Measurements from ENCODE around the gene DCXR.

DNA sequence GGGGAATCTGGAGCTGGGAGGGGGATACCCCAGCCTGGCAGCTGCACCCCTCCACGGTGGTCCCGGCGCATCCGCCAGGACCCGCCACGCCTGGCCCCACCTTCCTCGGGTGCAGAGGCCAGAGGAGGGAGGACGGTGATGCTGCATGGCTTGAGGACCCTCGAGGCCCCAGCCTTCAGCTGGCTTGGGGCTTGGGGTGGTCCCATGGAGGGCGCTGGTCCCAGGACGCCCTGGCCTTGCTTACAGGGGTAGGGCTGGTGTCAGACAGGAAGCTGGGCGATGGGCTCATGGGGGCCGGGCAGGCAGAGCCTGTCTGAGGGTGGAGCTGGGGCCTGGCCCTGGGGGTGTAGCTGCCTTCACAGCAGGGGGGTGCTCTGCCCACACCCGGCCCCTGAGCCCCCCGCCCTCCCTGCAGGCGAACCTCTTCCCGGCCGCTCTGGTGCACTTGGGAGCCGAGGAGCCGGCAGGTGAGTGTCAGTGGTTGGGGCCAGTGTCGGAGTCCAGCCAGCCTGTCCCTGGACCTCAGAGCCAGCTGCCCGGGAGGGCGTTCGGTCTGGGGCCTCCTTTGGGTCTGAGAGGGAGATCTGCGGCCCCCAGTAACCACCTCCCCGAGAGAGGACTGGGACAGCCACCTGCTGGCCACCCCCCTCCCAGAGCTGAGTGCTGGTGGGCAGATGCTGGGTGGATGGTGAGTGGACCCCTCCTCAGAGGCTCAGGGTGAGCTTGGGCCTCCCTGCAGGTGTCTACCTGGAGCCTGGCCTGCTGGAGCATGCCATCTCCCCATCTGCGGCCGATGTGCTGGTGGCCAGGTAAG is 21.2 kb downstream of the DCXR start:
- TF ChIP-seq, protein P1, sequence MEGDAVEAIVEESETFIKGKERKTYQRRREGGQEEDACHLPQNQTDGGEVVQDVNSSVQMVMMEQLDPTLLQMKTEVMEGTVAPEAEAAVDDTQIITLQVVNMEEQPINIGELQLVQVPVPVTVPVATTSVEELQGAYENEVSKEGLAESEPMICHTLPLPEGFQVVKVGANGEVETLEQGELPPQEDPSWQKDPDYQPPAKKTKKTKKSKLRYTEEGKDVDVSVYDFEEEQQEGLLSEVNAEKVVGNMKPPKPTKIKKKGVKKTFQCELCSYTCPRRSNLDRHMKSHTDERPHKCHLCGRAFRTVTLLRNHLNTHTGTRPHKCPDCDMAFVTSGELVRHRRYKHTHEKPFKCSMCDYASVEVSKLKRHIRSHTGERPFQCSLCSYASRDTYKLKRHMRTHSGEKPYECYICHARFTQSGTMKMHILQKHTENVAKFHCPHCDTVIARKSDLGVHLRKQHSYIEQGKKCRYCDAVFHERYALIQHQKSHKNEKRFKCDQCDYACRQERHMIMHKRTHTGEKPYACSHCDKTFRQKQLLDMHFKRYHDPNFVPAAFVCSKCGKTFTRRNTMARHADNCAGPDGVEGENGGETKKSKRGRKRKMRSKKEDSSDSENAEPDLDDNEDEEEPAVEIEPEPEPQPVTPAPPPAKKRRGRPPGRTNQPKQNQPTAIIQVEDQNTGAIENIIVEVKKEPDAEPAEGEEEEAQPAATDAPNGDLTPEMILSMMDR (IDR thresholded peaks at IDR 0.05; ENCODE audit: low read length), result no peak
- TF ChIP-seq EZH2 (IDR thresholded peaks at IDR 0.05; ENCODE audit: borderline replicate concordance, low read length), result no peak

Data from OCI-LY1 (cell line).